ENCODE results near the gene PLEKHA6. TPM values are rescaled to one million over a fixed set of nuclear protein-coding genes. Genes with fewer than 3 reads are reported as not detected.

Gene PLEKHA6
- total and polyA plus RNA-seq, 2 experiments from 2014 or later: 2.8 to 6.2 TPM

GRCh38 chr1:204204944-204205343 is 154.8 kb downstream of the PLEKHA6 start:
- ATAC-seq (no peak), DNase-seq (ENCODE audit: low spot score) (no peak)
- peaks cover 5% of the 10 kb centered on the region; the same call in 1 of the 2 replicates for H3F3A ChIP-seq (replicated peaks; ENCODE audit: low read depth)
- H3K36me3 Mint-ChIP-seq (ENCODE audit: low read depth): no peaks in the 10 kb centered on the region
- H3K27ac ChIP-seq (ENCODE audit: low read depth): no peak overlapping the region
- no peaks in the 10 kb centered on the region for H3K9me2 ChIP-seq (ENCODE audit: insufficient read depth)
- no peaks in the 10 kb centered on the region for H3K9me3 Mint-ChIP-seq
- TF ChIP-seq, protein P1, sequence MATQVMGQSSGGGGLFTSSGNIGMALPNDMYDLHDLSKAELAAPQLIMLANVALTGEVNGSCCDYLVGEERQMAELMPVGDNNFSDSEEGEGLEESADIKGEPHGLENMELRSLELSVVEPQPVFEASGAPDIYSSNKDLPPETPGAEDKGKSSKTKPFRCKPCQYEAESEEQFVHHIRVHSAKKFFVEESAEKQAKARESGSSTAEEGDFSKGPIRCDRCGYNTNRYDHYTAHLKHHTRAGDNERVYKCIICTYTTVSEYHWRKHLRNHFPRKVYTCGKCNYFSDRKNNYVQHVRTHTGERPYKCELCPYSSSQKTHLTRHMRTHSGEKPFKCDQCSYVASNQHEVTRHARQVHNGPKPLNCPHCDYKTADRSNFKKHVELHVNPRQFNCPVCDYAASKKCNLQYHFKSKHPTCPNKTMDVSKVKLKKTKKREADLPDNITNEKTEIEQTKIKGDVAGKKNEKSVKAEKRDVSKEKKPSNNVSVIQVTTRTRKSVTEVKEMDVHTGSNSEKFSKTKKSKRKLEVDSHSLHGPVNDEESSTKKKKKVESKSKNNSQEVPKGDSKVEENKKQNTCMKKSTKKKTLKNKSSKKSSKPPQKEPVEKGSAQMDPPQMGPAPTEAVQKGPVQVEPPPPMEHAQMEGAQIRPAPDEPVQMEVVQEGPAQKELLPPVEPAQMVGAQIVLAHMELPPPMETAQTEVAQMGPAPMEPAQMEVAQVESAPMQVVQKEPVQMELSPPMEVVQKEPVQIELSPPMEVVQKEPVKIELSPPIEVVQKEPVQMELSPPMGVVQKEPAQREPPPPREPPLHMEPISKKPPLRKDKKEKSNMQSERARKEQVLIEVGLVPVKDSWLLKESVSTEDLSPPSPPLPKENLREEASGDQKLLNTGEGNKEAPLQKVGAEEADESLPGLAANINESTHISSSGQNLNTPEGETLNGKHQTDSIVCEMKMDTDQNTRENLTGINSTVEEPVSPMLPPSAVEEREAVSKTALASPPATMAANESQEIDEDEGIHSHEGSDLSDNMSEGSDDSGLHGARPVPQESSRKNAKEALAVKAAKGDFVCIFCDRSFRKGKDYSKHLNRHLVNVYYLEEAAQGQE (IDR thresholded peaks at IDR 0.05; ENCODE audit: unreplicated experiment): no peak
- TF ChIP-seq STAT1 (IDR thresholded peaks at IDR 0.05; ENCODE audit: unreplicated experiment) (no peak), POLR2AphosphoS5 (IDR thresholded peaks at IDR 0.05; ENCODE audit: low read depth) (no peak), EZH2phosphoT487 (IDR thresholded peaks at IDR 0.05; ENCODE audit: unreplicated experiment) (no peak), ZNF331 (CRISPR knock-in tag; IDR thresholded peaks at IDR 0.05; ENCODE audit: low read depth) (no peak), NANOG (IDR thresholded peaks at IDR 0.05; ENCODE audit: borderline replicate concordance) (no peak)
- no peak overlapping the region for H3K4me2 ChIP-seq
- no peaks in the 10 kb centered on the region for H3K27me3 ChIP-seq (ENCODE audit: insufficient read depth)
- no peak overlapping the region for H3K4me3 Mint-ChIP-seq
- no peaks in the 10 kb centered on the region for H3K36me3 ChIP-seq (ENCODE audit: insufficient read depth)
- H3K4me1 Mint-ChIP-seq: peaks cover 3% of the 10 kb centered on the region; the same call in 2 of the 3 replicates
- H3K4me1 ChIP-seq (ENCODE audit: insufficient read depth): no peaks in the 10 kb centered on the region
- H3K4me3 ChIP-seq: no peak overlapping the region
- no peaks in the 10 kb centered on the region; the same call in none of the 2 replicates for H4K20me1 ChIP-seq (replicated peaks; ENCODE audit: insufficient read depth)
- no peak overlapping the region for H2AFZ ChIP-seq
- peaks cover 2% of the 10 kb centered on the region for H3K27me3 Mint-ChIP-seq (ENCODE audit: insufficient read depth, low read depth, poor library complexity)
- no peak overlapping the region for H3K27ac Mint-ChIP-seq
- no peaks in the 10 kb centered on the region for H3K79me2 ChIP-seq (replicated peaks; ENCODE audit: insufficient read depth)

DNA sequence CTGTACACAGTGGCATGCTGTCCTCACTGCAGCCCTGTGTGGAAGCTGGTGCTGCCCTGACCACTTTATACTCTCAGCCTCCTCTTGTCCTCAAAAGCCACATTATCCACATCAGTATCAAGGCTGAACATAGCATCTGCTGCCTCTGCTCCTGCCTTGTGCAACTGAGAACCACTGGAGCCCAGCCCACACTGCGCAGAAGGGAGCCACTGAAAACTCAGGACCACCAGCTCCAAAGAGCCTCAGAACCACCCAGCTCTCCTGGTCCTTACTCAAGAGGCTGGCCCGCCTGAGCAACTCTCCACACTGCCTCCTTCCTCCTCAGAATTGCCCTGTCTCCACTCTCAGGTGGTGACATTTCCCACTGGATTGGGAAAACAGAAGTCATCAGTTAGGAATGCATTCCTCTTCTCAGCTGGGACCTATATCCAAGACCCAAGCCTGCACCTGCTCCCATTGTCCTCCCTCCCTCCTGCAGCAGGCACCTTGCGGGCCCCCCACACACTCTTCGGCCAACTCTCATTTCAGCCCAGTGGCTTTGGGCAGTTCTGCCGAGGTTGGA is 156.4 kb downstream of the PLEKHA6 start:
- Mint-ChIP-seq H3K27me3 (ENCODE audit: insufficient read depth, low read depth, poor library complexity) (peaks cover 5% of the 10 kb centered on the region), H3K4me3 (no peak overlapping the region), H3K4me1 (peaks cover 11% of the 10 kb centered on the region), H3K27ac (no peak overlapping the region), H3K36me3 (ENCODE audit: low read depth) (no peaks in the 10 kb centered on the region), H3K9me3 (no peaks in the 10 kb centered on the region)
- H3K27ac ChIP-seq (ENCODE audit: low read depth): no peak overlapping the region
- peaks cover 5% of the 10 kb centered on the region; the same call in 1 of the 2 replicates for H3F3A ChIP-seq (replicated peaks; ENCODE audit: low read depth)
- H3K27me3 ChIP-seq (ENCODE audit: insufficient read depth): no peaks in the 10 kb centered on the region
- no peaks in the 10 kb centered on the region for H3K79me2 ChIP-seq (replicated peaks; ENCODE audit: insufficient read depth)
- no peaks in the 10 kb centered on the region; the same call in none of the 2 replicates for H4K20me1 ChIP-seq (replicated peaks; ENCODE audit: insufficient read depth)
- no peak overlapping the region for H3K4me3 ChIP-seq
- H3K36me3 ChIP-seq (ENCODE audit: insufficient read depth): no peaks in the 10 kb centered on the region
- H3K4me2 ChIP-seq: no peak overlapping the region
- no peak for ATAC-seq
- no peaks in the 10 kb centered on the region for H3K4me1 ChIP-seq (ENCODE audit: insufficient read depth)
- H3K9me2 ChIP-seq (ENCODE audit: insufficient read depth): no peaks in the 10 kb centered on the region
- no peak overlapping the region for H2AFZ ChIP-seq
- DNase-seq (ENCODE audit: low spot score): peak; percentile 14
- TF ChIP-seq ZNF462 (CRISPR knock-in tag; IDR thresholded peaks at IDR 0.05) (no peak), NANOG (IDR thresholded peaks at IDR 0.05; ENCODE audit: borderline replicate concordance) (no peak), POLR2AphosphoS5 (IDR thresholded peaks at IDR 0.05; ENCODE audit: low read depth) (no peak)
- TF ChIP-seq, protein P1 (IDR thresholded peaks at IDR 0.05; ENCODE audit: unreplicated experiment): no peak

Measured in GM23338 (cell line).